Measurements from ENCODE around the gene ZNF524. TPM values are rescaled to one million over a fixed set of nuclear protein-coding genes. Genes with fewer than 3 reads are reported as not detected.

The ZNF524 gene
- total RNA-seq, 2 donors from 2014 or later = 5.0 to 5.8 TPM

GRCh38 chr19:55623561-55623960 lies 23.5 kb downstream of the ZNF524 start:
- H3K4me1 Mint-ChIP-seq = peaks cover 2% of the 10 kb centered on the region
- no peak overlapping the region for H3K9ac ChIP-seq (ENCODE audit: extremely low read depth, low read length, poor library complexity, severe bottlenecking)
- H3K27ac ChIP-seq (ENCODE audit: low read depth, low read length) = no peak overlapping the region

GRCh38 chr19:55624109-55625003 lies 24.3 kb downstream of the ZNF524 start, which contains the start of gene ZNF784:
Gene ZNF784, minus strand, starts transcription at chr19:55624566. Its CDS starts 5 bp downstream, at chr19:55624561.
- Mint-ChIP-seq H3K4me1 (peaks cover 2% of the 10 kb centered on the region), H3K27ac (peak within 1 kb of the TSS; percentile 97), H3K27me3 (ENCODE audit: insufficient read depth) (peaks cover 10% of the 10 kb centered on the region), H3K4me3 (peak within 1 kb of the TSS; percentile 73), H3K36me3 (ENCODE audit: low read depth) (peaks cover 11% of the 10 kb centered on the region), H3K9me3 (no peaks in the 10 kb centered on the region)
- DNase-seq = peak; percentile 98
- H3K4me3 ChIP-seq (ENCODE audit: low read length) = peak within 1 kb of the TSS; percentile 83
- no peaks in the 10 kb centered on the region for H3K4me1 ChIP-seq (ENCODE audit: control insufficient read depth, insufficient read depth, low read length)
- H3K9ac ChIP-seq (ENCODE audit: extremely low read depth, low read length, poor library complexity, severe bottlenecking) = peak within 1 kb of the TSS; percentile 72
- H3K27ac ChIP-seq (ENCODE audit: low read depth, low read length) = peak within 1 kb of the TSS; percentile 96
- H3K36me3 ChIP-seq (ENCODE audit: control insufficient read depth, insufficient read depth, low read length) = peaks cover 13% of the 10 kb centered on the region
- H3K9me3 ChIP-seq (ENCODE audit: control insufficient read depth, low read length) = no peaks in the 10 kb centered on the region
- TF ChIP-seq CTCF (conservative IDR thresholded peaks at IDR 0.05) = no peak
- 3 to 4% methylated on average over 26 to 48 of the region's 56 CpGs for WGBS, 2 experiments (ENCODE audit: insufficient coverage in 1 of 2, insufficient read length in 1 of 2)
- H3K27me3 ChIP-seq (ENCODE audit: control insufficient read depth, insufficient read depth, low read length, poor library complexity, severe bottlenecking) = no peaks in the 10 kb centered on the region

More at GRCh38 chr19:55623561-55623960, 23.5 kb downstream of the ZNF524 start:
- Histone ChIP-seq H3K36me3 (ENCODE audit: control insufficient read depth, insufficient read depth, low read length) (peaks cover 13% of the 10 kb centered on the region), H3K9me3 (ENCODE audit: control insufficient read depth, low read length) (no peaks in the 10 kb centered on the region), H3K27me3 (ENCODE audit: control insufficient read depth, insufficient read depth, low read length, poor library complexity, severe bottlenecking) (no peaks in the 10 kb centered on the region), H3K4me1 (ENCODE audit: control insufficient read depth, insufficient read depth, low read length) (no peaks in the 10 kb centered on the region), H3K4me3 (ENCODE audit: low read length) (peak overlapping the region; percentile 71)
- 95 to 96% methylated on average over 5 to 6 of the region's 7 CpGs for WGBS, 2 experiments (ENCODE audit: insufficient coverage in 1 of 2, insufficient read length in 1 of 2)
- peak overlapping the region; percentile 73 for H3K4me3 Mint-ChIP-seq
- H3K27ac Mint-ChIP-seq = peak overlapping the region; percentile 97
- no peak for DNase-seq
- no peaks in the 10 kb centered on the region for H3K9me3 Mint-ChIP-seq
- peaks cover 11% of the 10 kb centered on the region for H3K36me3 Mint-ChIP-seq (ENCODE audit: low read depth)
- H3K27me3 Mint-ChIP-seq (ENCODE audit: insufficient read depth) = peaks cover 8% of the 10 kb centered on the region
- no peak for TF ChIP-seq CTCF (conservative IDR thresholded peaks at IDR 0.05)

- peak overlapping the region; percentile 92 for H3K27ac Mint-ChIP-seq
- H3K9me3 Mint-ChIP-seq = no peaks in the 10 kb centered on the region
- 66 to 72% methylated on average over 8 to 11 of the region's 11 CpGs for WGBS, 2 experiments (ENCODE audit: insufficient coverage in 1 of 2, insufficient read length in 1 of 2)
- peaks cover 10% of the 10 kb centered on the region for H3K27me3 Mint-ChIP-seq (ENCODE audit: insufficient read depth)
- Histone ChIP-seq H3K36me3 (ENCODE audit: control insufficient read depth, insufficient read depth, low read length) (peaks cover 13% of the 10 kb centered on the region), H3K27ac (ENCODE audit: low read depth, low read length) (peak overlapping the region; percentile 80), H3K4me3 (ENCODE audit: low read length) (peak overlapping the region; percentile 83), H3K27me3 (ENCODE audit: control insufficient read depth, insufficient read depth, low read length, poor library complexity, severe bottlenecking) (no peaks in the 10 kb centered on the region), H3K9me3 (ENCODE audit: control insufficient read depth, low read length) (no peaks in the 10 kb centered on the region), H3K4me1 (ENCODE audit: control insufficient read depth, insufficient read depth, low read length) (no peaks in the 10 kb centered on the region), H3K9ac (ENCODE audit: extremely low read depth, low read length, poor library complexity, severe bottlenecking) (peak overlapping the region; percentile 72)
- peak overlapping the region; percentile 73 for H3K4me3 Mint-ChIP-seq
- peaks cover 11% of the 10 kb centered on the region for H3K36me3 Mint-ChIP-seq (ENCODE audit: low read depth)
- no peak for DNase-seq
- H3K4me1 Mint-ChIP-seq = peaks cover 2% of the 10 kb centered on the region
- no peak for TF ChIP-seq CTCF (conservative IDR thresholded peaks at IDR 0.05)
These were observed 24.9 kb downstream of the ZNF524 start for GRCh38 chr19:55625004-55625326.

Measured in endodermal cell (in vitro differentiated cells).